Endothelial cell of umbilical vein (primary cell): ENCODE data around the gene HIVEP3. TPM values are rescaled to one million over a fixed set of nuclear protein-coding genes. Genes with fewer than 3 reads are reported as not detected.

Source experiments
- BruUV-seq: library from RNA; stranded (reverse); fragments of 400-500 nt; replicated peaks from 2 replicates; lab custom pipeline; 2021; lab: Mats Ljungman, UMichigan
- CTCF ChIA-PET: fragments of 300-600, 350-600 bp; sonication (Branson Sonifier 250); formaldehyde crosslinking; loops from one replicate; lab custom pipeline; 2021; ENCODE audit warnings: antibody characterized with exemption, inconsistent platforms; lab: Charles Lee
- POLR2A ChIA-PET: fragments of 300-600, 350-600 bp; sonication (Branson Sonifier 250); formaldehyde crosslinking; loops from one replicate; lab custom pipeline; 2021; ENCODE audit warnings: antibody characterized with exemption, inconsistent platforms; lab: Charles Lee
- DNase-seq: peaks from one replicate; pipeline ENCODE4 v3.0.0-alpha.2; 2011; ENCODE audit warnings: low read depth, low spot score
- FAIRE-seq: peaks from 2 replicates; lab custom pipeline; 2011; peaks lifted over from hg19 to GRCh38; lab: Jason Lieb, UNC
- H2AFZ ChIP-seq: 2 replicates; pipeline ENCODE4 v1.6.0; 2012; ENCODE audit warnings: low read depth, low read length, control low read depth, inconsistent platforms
- H3K27ac ChIP-seq: 2 replicates; pipeline ENCODE4 v1.5.1; 2011; ENCODE audit warnings: low read depth, mild to moderate bottlenecking, control low read depth, low read length, moderate library complexity; ENCODE audit not compliant: insufficient read depth
- H3K27me3 ChIP-seq, 2 experiments: 2 replicates each; pipeline versions ENCODE4 v1.6.0 to v1.6.1; 2011; ENCODE audit warnings: low read length in 2 of 2, mixed read lengths in 1 of 2; ENCODE audit not compliant: control insufficient read depth in 2 of 2, insufficient read depth in 2 of 2
- H3K36me3 ChIP-seq, 2 experiments: 2 replicates in 1 of 2; 3 replicates in 1 of 2; pipeline ENCODE4 v1.5.1; 2011; ENCODE audit warnings: low read length in 2 of 2, mild to moderate bottlenecking in 1 of 2, moderate library complexity in 1 of 2; ENCODE audit not compliant: control insufficient read depth in 2 of 2, insufficient read depth in 2 of 2; ENCODE audit errors: extremely low read depth in 1 of 2
- H3K4me1 ChIP-seq: 3 replicates; pipeline ENCODE4 v1.5.1; 2011; ENCODE audit warnings: mild to moderate bottlenecking, low read length; ENCODE audit not compliant: control insufficient read depth, insufficient read depth; ENCODE audit errors: extremely low read depth
- H3K4me2 ChIP-seq: 2 replicates; pipeline ENCODE4 v1.6.1; 2011; ENCODE audit warnings: low read length, control low read depth, mixed read lengths; ENCODE audit not compliant: insufficient read depth
- H3K4me3 ChIP-seq, 3 experiments: fragments of 200-600 bp in 1 of 3; sonication (generic), shearing (Covaris generic) in 1 of 3; replicated peaks in 1 of 3; 2 replicates each; pipeline ENCODE4 v1.5.1; 2011 to 2016; ENCODE audit warnings: control low read depth in 3 of 3, low read length in 3 of 3, mild to moderate bottlenecking in 2 of 3, inconsistent platforms in 1 of 3, low read depth in 1 of 3, moderate library complexity in 1 of 3; ENCODE audit not compliant: insufficient read depth in 1 of 3
- H3K79me2 ChIP-seq: 2 replicates; pipeline ENCODE4 v1.6.0; 2012; ENCODE audit warnings: low read length, inconsistent platforms; ENCODE audit not compliant: control insufficient read depth, insufficient read depth
- H3K9ac ChIP-seq: replicated peaks from 2 replicates; pipeline ENCODE3; 2011; ENCODE audit warnings: low read length, control low read depth; ENCODE audit not compliant: insufficient read depth; ENCODE audit errors: extremely low read depth
- H3K9me1 ChIP-seq: replicated peaks from 3 replicates; pipeline ENCODE4 v1.6.0; 2011; ENCODE audit warnings: mild to moderate bottlenecking, low read length; ENCODE audit not compliant: control insufficient read depth, insufficient read depth; ENCODE audit errors: extremely low read depth
- H3K9me3 ChIP-seq: replicated peaks from 2 replicates; pipeline ENCODE4 v1.5.1; 2012; ENCODE audit warnings: low read length, inconsistent platforms; ENCODE audit not compliant: control insufficient read depth, insufficient read depth
- H4K20me1 ChIP-seq: replicated peaks from 2 replicates; pipeline ENCODE3; 2011; ENCODE audit warnings: mild to moderate bottlenecking, low read length; ENCODE audit not compliant: control insufficient read depth, insufficient read depth; ENCODE audit errors: extremely low read depth
- EZH2 ChIP-seq: IDR thresholded peaks from 2 replicates; pipeline ENCODE4 v1.6.1; 2012; ENCODE audit warnings: borderline replicate concordance, low read depth, mild to moderate bottlenecking, moderate library complexity, low read length, inconsistent platforms; ENCODE audit not compliant: severe bottlenecking
- FOS ChIP-seq: IDR thresholded peaks from 2 replicates; pipeline ENCODE4 v1.6.1; 2011; ENCODE audit warnings: mild to moderate bottlenecking, low read length, moderate library complexity, borderline replicate concordance; ENCODE audit not compliant: insufficient read depth
- GATA2 ChIP-seq: IDR thresholded peaks from 2 replicates; pipeline ENCODE4 v1.7.0; 2011; ENCODE audit warnings: low read depth, mild to moderate bottlenecking, moderate library complexity, mixed read lengths, low read length; ENCODE audit not compliant: insufficient read length, insufficient read depth
- JUN ChIP-seq: IDR thresholded peaks from 2 replicates; pipeline ENCODE4 v1.6.1; 2011; ENCODE audit warnings: borderline replicate concordance, low read depth; ENCODE audit not compliant: insufficient read length, insufficient read depth
- MYC ChIP-seq: IDR thresholded peaks from one replicate; pipeline ENCODE4 v1.6.1; 2011; ENCODE audit warnings: mild to moderate bottlenecking, low read depth, low read length
- POLR2A ChIP-seq: IDR thresholded peaks from 2 replicates; pipeline ENCODE4 v1.6.1; 2012; ENCODE audit warnings: low read depth, mild to moderate bottlenecking, control low read depth, low read length
- POLR2AphosphoS5 ChIP-seq: IDR thresholded peaks from 2 replicates; pipeline ENCODE4 v1.6.1; 2012; ENCODE audit warnings: low read depth, mild to moderate bottlenecking, control low read depth, low read length, moderate library complexity; ENCODE audit not compliant: insufficient read depth
- dilution Hi-C: fragments of 300-500 bp; cut with MboI; formaldehyde crosslinking; loops from one replicate; pipeline ENCODE4 v1.15.0; 2019; ENCODE audit warnings: low sequenced_read_pairs; ENCODE audit not compliant: extremely low pct_ligation_motif_present
- intact Hi-C: fragments of 100-400 bp; cut with micrococcal nuclease; formaldehyde crosslinking; loops from one replicate; pipeline ENCODE4 v1.10.0; 2022
- polyA plus RNA-seq, 4 experiments: library from polyadenylated mRNA; depleted of rRNA in 3 of 4; stranded (reverse) in 3 of 4; unstranded in 1 of 4; fragments of >200 nt; gene quantifications; 2 replicates each; pipeline versions ENCODE4 v1.2.1 to v1.2.3, GENCODE V29; 2011 to 2012; ENCODE audit warnings: missing spikeins in 1 of 4
- total RNA-seq: library from RNA; stranded (reverse); gene quantifications from 2 replicates; pipeline ENCODE4 v1.2.3, GENCODE V29; 2021
- TF ChIP-seq, protein P1 (sequence below): IDR thresholded peaks from 2 replicates; pipeline ENCODE4 v1.6.1; 2011; ENCODE audit not compliant: insufficient read depth, insufficient read length
- TF ChIP-seq, protein P2 (sequence below), 2 donors: IDR thresholded peaks; 1 replicate in 1 of 2; 2 replicates in 1 of 2; pipeline ENCODE4 v1.5.1; 2011; ENCODE audit warnings: low read length in 2 of 2, mild to moderate bottlenecking in 2 of 2, moderate library complexity in 2 of 2, control low read depth in 1 of 2, inconsistent platforms in 1 of 2, low read depth in 1 of 2; ENCODE audit not compliant: insufficient read depth in 1 of 2; ENCODE audit errors: extremely low read depth in 1 of 2

The HIVEP3 gene
- total and polyA plus RNA-seq, 2 donors (not counting 3 experiments of a cell fraction or from before 2014, with no cell fraction given), result 3.4 to 4.0 TPM

DNA sequence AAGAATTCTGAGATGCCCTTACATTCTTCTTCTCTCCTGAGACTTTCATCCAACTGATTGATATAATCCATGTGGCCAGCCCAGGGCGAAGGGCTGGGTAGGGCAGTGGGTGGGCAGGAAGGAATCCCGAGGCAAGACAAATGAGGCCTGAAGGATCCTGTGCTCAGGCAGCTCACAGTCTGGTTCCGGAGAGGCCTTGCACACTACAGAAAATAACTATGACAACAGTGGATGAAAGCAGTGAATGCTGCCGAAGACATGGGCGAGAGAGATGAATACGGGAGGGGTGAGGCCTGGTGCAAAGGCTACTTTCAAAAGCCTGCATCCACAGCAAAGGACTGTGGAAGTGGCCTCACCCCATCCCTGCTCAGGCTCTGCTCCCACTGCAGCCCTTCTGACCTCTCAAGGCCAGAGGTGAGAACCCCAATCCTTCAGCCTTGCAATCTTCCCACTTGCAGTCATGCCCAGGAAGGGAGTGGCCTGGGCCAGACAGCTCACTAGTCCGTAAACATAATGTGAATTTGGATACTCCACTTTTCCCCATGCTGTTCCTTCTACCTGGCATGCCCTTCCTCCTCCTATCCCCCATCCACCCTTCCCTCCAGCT is 250.6 kb downstream of the HIVEP3 start:
- no peak overlapping the region for H2AFZ ChIP-seq
- BruUV-seq, result no TSS peak
- H3K4me3 ChIP-seq, result no peak overlapping the region
- H3K36me3 ChIP-seq, result no peaks in the 10 kb centered on the region
- intact Hi-C loops (no loop called here), dilution Hi-C loops (no loop called here)
- no peaks in the 10 kb centered on the region for H3K4me1 ChIP-seq
- no peaks in the 10 kb centered on the region for H3K9me3 ChIP-seq
- H3K27me3 ChIP-seq, result no peaks in the 10 kb centered on the region
- no peaks in the 10 kb centered on the region for H3K9me1 ChIP-seq
- POLR2A ChIA-PET, result no interaction called here
- no peak overlapping the region for H3K4me2 ChIP-seq
- TF ChIP-seq, protein P1, sequence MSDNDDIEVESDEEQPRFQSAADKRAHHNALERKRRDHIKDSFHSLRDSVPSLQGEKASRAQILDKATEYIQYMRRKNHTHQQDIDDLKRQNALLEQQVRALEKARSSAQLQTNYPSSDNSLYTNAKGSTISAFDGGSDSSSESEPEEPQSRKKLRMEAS, result no peak
- no peak for TF ChIP-seq JUN
- no peak for TF ChIP-seq POLR2A
- no peak for TF ChIP-seq EZH2
- TF ChIP-seq MYC, result no peak
- no peak for TF ChIP-seq FOS
- no peak for TF ChIP-seq GATA2
- TF ChIP-seq, protein P2, sequence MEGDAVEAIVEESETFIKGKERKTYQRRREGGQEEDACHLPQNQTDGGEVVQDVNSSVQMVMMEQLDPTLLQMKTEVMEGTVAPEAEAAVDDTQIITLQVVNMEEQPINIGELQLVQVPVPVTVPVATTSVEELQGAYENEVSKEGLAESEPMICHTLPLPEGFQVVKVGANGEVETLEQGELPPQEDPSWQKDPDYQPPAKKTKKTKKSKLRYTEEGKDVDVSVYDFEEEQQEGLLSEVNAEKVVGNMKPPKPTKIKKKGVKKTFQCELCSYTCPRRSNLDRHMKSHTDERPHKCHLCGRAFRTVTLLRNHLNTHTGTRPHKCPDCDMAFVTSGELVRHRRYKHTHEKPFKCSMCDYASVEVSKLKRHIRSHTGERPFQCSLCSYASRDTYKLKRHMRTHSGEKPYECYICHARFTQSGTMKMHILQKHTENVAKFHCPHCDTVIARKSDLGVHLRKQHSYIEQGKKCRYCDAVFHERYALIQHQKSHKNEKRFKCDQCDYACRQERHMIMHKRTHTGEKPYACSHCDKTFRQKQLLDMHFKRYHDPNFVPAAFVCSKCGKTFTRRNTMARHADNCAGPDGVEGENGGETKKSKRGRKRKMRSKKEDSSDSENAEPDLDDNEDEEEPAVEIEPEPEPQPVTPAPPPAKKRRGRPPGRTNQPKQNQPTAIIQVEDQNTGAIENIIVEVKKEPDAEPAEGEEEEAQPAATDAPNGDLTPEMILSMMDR (IDR thresholded peaks at IDR 0.05; ENCODE audit: extremely low read depth in 1 of 2, insufficient read depth in 1 of 2, low read depth in 1 of 2, low read length in 2 of 2), result no peak
- no peak for TF ChIP-seq POLR2AphosphoS5
- no peak for DNase-seq
- no peak overlapping the region for H3K9ac ChIP-seq
- FAIRE-seq, result no peak
- no peak overlapping the region for H3K27ac ChIP-seq
- H3K79me2 ChIP-seq, result no peaks in the 10 kb centered on the region
- CTCF ChIA-PET, result interaction anchor here (1.2 kb wide), 1 partner anchor 9 kb away, joined by 3 read pairs; no protein-coding TSS in a partner anchor
- no peaks in the 10 kb centered on the region for H4K20me1 ChIP-seq
